Mucosa of gallbladder (tissue), 1 donor: ENCODE results near the gene TM9SF2. TPM values are rescaled to one million over a fixed set of nuclear protein-coding genes. Genes with fewer than 3 reads are reported as not detected.

Source experiments
- DNase-seq: peaks from one replicate; pipeline ENCODE4 v3.0.0-alpha.2; 2020; ENCODE audit warnings: low spot score
- total RNA-seq: library from RNA; stranded (reverse); gene quantifications from one replicate; pipeline ENCODE4 v1.2.1, GENCODE V29; 2021
- donor health status: DM: no; HTN: no; CAD: no.

TM9SF2 gene
- total RNA-seq, 1 donor from 2014 or later, result 158 TPM

- no peak for DNase-seq
These were observed 77.0 kb downstream of the TM9SF2 start for GRCh38 chr13:99577934-99578917.

GRCh38 chr13:99580500-99581268 is 79.4 kb downstream of the TM9SF2 start:
- DNase-seq, result no peak

- no peak for DNase-seq
These were observed 81.2 kb downstream of the TM9SF2 start for GRCh38 chr13:99582511-99582910.

GRCh38 chr13:99585609-99586008 is 84.3 kb downstream of the TM9SF2 start:
- DNase-seq, result no peak

- DNase-seq, result no peak
These were observed 85.7 kb downstream of the TM9SF2 start for GRCh38 chr13:99587021-99587420.

GRCh38 chr13:99587893-99588606 is 86.8 kb downstream of the TM9SF2 start:
- DNase-seq, result no peak

GRCh38 chr13:99589575-99589974 is 88.3 kb downstream of the TM9SF2 start:
- DNase-seq, result no peak

GRCh38 chr13:99590519-99591011 is 89.3 kb downstream of the TM9SF2 start:
- DNase-seq, result no peak

- DNase-seq, result no peak
These were observed 94.9 kb downstream of the TM9SF2 start for GRCh38 chr13:99596180-99596579.

GRCh38 chr13:99600318-99600717 is 99.0 kb downstream of the TM9SF2 start:
- no peak for DNase-seq

GRCh38 chr13:99601535-99601934 is 100.3 kb downstream of the TM9SF2 start:
- no peak for DNase-seq

GRCh38 chr13:99604636-99605035 is 103.4 kb downstream of the TM9SF2 start:
- no peak for DNase-seq

- peak; percentile 69 for DNase-seq
These were observed 104.4 kb downstream of the TM9SF2 start for GRCh38 chr13:99605420-99606323.

- DNase-seq, result peak; percentile 89
These were observed 105.2 kb downstream of the TM9SF2 start, which contains the start of gene CLYBL for GRCh38 chr13:99606324-99607066. TSS of gene CLYBL (plus strand) at chr13:99606690.

GRCh38 chr13:99608345-99608744 is 107.1 kb downstream of the TM9SF2 start:
- no peak for DNase-seq

GRCh38 chr13:99610702-99611289 is 109.5 kb downstream of the TM9SF2 start:
- no peak for DNase-seq
